GM18951 (cell line): Measurements from ENCODE around the gene SRPRB.

Experiments used
- POLR2A ChIP-seq: IDR thresholded peaks from 4 replicates; pipeline ENCODE4 v1.6.1; 2011; ENCODE audit warnings: mild to moderate bottlenecking; ENCODE audit not compliant: insufficient read length, insufficient read depth; ENCODE audit errors: extremely low read depth
- in situ Hi-C: fragments of 300-500 bp; cut with MboI; formaldehyde crosslinking; loops from one replicate; pipeline ENCODE4 v1.12.0; 2022; ENCODE audit warnings: low sequenced_read_pairs, mixed read lengths, inconsistent platforms; ENCODE audit not compliant: unreplicated experiment

Gene SRPRB

DNA sequence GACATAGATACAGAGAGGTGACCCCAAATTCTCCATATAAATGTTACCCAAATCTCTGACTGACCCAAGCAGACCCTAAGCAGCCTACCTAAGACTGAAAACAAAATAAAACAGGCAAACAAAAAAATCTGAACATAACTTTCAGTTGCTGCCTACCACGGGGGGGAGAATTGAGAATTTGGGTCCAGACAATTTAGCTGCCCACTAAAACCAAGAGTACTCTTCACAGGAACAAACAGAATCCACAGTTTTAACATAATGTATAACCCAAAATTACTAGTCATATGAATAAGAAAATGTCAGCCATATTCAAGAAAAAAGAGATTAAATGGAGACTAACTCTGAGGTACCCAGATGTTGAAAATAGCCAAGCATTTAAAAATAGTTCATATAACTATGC lies 44.4 kb downstream of the SRPRB start:
- no peak for TF ChIP-seq POLR2A
- in situ Hi-C loops, result no loop called here

GRCh38 chr3:133851266-133851906 lies 45.8 kb downstream of the SRPRB start:
- in situ Hi-C loops, result no loop called here
- no peak for TF ChIP-seq POLR2A

- in situ Hi-C loops, result no loop called here
- no peak for TF ChIP-seq POLR2A
Observed at GRCh38 chr3:133851931-133852330, 46.3 kb downstream of the SRPRB start.

DNA sequence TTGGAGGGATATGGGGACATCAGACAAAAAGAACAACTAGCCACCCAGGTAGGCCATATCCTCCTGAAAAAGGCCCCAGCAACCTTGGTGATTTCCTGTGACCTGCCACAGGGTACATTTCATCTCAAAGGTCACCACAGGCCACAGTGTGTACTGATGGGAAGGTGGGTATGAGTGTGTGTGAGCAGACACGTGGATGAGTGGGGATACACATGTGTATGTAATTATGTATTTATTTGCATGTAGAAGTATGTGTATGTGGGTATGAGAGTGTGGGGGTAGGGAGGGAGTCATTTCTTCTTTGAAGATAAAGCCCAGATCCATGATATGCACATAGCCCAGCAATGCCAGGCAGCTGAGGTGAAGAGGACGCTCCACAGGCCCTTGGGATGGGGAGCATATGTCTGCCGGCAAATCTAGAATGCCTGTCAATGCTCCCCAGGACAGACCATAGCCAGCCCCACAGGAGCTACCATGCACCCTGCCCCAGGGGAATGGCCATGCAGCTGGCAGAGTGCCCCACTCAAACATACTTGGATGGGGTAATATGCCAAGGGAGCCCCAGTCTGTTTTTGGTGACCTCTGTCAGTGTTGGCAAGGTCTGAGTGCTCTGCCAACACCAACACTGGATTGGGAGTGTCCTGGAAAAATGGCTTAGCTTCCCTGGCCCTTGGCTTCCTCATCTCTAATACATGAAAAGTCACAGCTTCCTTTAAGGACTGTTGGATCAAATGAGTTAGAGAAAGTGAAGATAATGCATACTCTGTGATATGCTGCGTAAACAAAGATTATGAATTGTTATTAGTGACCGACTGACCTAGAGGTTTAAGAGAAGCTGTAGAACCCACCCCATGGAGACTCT lies 47.7 kb downstream of the SRPRB start:
- no peak for TF ChIP-seq POLR2A
- in situ Hi-C loops, result no loop called here

DNA sequence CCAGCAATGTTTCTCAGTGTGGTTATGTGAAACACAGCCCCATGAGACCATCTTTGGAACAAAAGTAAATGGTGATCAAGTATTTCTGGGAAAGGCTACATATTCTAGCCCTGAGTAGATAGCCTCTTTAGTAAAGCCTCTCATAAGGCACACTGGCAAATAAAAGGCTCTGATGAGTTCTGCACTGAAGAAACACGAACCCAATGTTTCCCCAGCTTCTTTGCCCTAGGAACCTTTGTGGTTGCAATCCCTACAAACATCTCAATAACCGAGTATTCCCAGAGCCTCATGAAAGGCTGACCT lies 48.3 kb downstream of the SRPRB start:
- in situ Hi-C loops, result no loop called here
- no peak for TF ChIP-seq POLR2A

DNA sequence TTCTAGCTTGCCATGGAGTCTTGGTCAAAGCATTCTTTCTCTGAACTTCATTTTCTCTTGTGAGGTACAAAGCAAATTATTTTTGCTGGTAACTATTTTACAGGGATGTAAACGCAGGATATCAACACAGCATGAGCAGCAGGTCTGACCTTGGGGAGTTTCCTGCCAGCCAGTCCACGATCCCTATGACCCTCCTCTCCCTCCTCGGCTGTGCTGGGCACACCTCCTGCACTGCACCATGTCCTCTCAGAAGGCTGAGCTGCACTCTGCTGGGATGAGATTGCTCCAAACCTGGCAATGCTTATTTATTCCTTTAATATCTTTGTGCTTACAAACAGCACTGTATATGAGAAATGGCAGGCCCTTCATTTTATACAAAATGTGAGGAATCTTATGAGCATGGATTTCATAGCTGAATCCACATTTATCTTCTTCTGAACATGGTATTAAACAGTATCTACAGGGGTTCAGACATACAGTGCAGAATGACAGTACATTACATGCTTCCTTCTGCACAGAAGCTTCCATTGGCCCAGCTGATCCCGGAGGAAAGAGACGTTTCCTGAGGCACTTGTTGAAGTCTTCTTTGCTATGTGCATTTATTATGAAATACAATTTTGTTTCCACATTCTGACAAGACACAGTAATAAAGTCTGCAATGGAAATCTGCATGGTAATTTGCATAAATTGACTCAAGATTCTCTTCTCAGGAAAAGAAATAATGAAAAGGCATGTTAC lies 48.8 kb downstream of the SRPRB start:
- in situ Hi-C loops, result no loop called here
- no peak for TF ChIP-seq POLR2A

DNA sequence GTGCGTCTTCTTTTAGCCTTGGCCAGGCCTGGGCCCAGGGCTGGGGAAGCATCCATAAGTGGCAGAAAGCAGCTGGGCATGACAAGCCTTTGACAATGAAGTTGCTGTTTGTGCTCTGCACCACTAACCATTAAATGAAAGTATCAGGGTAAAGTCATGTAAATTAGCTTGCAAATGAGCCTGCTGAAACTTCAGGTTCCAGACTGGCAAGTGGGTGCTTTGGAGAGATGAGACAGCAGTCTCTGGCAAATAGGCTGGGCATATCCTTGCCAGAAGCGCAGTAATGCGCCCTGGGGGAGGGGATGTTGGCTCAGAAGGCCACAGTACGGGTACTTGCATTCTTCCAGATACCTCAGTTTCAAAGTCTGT lies 49.4 kb downstream of the SRPRB start:
- in situ Hi-C loops, result no loop called here
- no peak for TF ChIP-seq POLR2A

GRCh38 chr3:133855772-133856171 lies 50.2 kb downstream of the SRPRB start:
- no peak for TF ChIP-seq POLR2A
- in situ Hi-C loops, result no loop called here

DNA sequence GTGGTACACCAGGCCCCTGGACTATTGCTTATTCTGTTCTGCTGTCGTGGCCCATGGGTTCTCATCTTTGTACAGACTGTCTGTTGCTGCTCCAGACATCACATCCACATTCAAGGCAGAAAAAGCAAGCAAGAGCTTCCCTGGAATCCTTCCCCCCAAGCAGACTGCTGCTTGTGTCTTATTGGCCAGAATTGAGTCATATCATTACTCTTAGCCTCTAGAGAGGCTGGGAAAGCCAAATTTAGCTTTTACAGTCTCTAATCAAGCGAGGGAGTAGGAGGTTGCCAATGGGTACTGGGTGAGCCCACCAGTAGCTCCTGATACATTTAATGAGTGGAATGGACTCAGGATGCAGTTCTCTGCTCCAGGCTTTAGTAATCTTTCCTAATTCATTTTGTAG lies 50.7 kb downstream of the SRPRB start:
- in situ Hi-C loops, result no loop called here
- no peak for TF ChIP-seq POLR2A

GRCh38 chr3:133857767-133858166 lies 52.2 kb downstream of the SRPRB start:
- in situ Hi-C loops, result no loop called here
- TF ChIP-seq POLR2A, result no peak

DNA sequence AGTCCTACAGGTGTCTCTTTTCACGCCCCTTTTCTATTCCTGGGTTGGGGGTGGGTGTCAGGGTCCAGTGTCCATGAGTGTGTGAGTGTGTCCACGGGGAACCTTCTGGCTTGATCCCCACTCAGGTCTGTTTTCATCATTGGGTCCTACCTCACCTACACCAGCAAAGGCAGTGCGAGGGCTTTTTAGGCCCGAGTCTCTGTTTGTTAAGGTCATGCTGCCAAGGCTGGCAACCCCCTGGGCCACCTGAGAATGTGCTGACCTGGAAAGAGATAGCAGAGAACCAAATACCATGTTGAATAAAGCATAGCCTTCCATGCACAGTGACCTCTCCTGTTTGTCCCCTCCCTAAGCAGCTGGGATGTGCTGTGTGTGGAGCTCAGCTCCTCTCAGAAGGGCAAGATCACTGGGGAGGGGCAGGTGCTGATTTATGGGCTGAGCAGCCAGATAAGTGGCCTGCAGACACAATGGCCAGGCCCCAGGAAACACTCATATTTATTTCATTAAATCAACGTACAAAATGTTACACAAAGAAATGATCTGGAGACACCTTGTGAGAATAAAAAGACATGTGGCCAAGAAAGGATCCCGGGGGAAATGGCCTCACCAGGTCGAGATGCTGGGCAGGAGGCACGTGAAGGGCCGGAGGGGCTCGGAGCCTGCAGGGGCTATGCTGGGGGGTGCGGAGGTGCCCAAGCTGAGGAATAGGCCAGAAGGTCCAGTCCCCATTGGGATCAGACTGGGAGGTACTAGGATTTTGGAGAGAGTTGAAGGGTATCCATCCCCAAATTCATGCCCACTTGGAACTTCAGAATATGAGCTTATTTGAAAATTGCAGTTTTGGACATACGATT lies 54.0 kb downstream of the SRPRB start:
- in situ Hi-C loops, result no loop called here

DNA sequence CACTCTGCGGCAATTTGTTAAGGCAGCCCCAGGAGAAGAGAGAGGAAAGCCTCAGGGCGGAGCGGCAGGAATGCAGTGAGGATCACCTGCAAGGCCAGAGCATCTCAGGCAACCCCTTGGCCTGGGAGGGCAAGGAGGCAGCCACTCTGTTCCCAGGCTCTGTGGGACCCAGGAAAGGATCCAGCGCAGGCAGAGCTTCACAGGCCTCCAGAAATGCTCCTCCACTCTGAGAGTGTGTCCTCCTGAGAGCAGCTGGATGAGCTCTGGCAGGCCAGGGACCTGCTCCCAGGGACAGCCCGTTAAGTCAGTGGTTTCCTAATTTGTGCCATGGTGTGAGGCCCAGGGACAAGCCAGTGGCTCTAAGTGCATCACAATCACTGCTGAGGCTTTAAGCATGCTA lies 54.9 kb downstream of the SRPRB start:
- TF ChIP-seq POLR2A, result no peak
- in situ Hi-C loops, result no loop called here

More for the DNA sequence above, 54.0 kb downstream of the SRPRB start:
- no peak for TF ChIP-seq POLR2A

- in situ Hi-C loops, result no loop called here
- TF ChIP-seq POLR2A, result no peak
Observed at GRCh38 chr3:133862161-133862560, 56.5 kb downstream of the SRPRB start.

- in situ Hi-C loops, result no loop called here
- no peak for TF ChIP-seq POLR2A
Observed at GRCh38 chr3:133863911-133864310, 58.3 kb downstream of the SRPRB start.
